HG03108 (cell line): ENCODE measurements around the gene GAR1.
"Not testable (repeated sequence)": the region's sequence is repeated elsewhere in the genome, so short reads cannot be mapped to it uniquely, and the experiment has no call there.

Experiments used
- ATAC-seq: cut with Tn5 transposase; IDR thresholded peaks from one replicate; pipeline ENCODE4 v1.9.1; 2021; ENCODE audit warnings: moderate library complexity; ENCODE audit not compliant: unreplicated experiment

The GAR1 gene

GRCh38 chr4:109846395-109847098 is 31.0 kb downstream of the GAR1 start:
- ATAC-seq = no peak

DNA sequence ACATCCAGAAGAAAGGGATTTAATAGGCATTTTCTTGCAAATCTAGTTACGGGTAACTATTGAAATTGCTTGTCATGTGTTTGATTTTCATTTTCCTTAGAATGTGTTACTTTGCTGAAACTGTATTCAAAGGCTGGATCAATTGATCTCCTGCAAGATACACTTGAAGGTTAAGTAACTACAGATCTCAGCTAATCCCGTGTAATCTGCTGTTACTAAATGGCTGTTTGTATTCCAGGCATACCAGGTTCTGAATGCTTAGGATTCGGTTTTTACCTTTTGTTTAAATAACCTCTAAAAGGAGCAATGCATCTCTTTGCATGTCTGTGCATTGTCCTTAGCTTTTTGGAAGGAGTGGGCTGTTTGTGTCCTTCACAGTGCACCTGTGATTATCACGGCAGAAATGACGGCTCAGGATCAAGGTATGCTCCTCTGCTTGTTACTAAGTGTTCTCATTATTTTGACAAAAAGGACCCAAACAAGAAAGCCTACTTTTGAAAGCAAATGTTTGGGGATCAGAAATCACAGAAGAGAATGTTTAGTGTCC is 32.4 kb downstream of the GAR1 start, which contains the start of gene LRIT3:
Gene LRIT3, plus strand, starts transcription at position 212 of the 547 bp plus-strand sequence. Its CDS starts 95 bp downstream, at position 307.
- no peak for ATAC-seq

DNA sequence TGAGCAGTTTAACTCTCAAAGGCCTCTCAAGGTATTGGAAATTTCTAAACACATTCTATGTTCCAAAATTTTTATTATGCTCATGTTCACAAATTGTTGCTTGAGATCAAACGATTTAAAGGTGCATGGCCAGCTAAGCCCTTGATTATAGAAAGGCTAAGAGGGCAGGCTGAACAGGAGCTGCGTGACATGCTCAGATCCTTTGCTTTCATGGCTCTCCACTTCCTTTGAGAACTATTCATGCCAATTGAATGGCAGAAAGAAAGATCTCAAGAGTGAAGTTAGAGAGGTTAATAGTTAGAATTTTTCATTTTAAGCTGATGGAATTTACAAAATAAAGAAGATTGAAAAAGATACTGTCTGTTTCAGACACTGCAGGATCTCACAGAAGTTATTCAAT is 32.9 kb downstream of the GAR1 start:
- ATAC-seq = no peak

DNA sequence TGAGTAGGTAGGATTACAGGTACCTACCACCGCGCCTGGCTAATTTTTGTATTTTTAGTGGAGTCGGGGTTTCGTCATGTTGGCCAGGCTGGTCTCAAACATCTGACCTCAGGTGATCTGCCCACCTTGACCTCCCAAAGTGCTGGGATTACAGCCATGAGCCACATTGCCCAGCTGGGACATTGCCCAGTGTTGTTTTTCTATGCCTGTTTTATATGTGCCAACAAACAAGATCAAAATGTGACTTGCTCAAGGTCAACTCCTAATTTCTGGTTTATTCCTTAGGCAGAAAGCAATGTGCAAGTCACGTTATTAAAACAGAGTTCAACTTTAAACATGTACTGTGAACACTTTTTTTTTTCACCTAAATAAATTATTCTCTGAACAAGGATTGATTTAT is 35.0 kb downstream of the GAR1 start:
- ATAC-seq = no peak

- not testable (repeated sequence) for ATAC-seq
Observed at GRCh38 chr4:109859426-109860300, 44.1 kb downstream of the GAR1 start.

- ATAC-seq = no peak
Observed at GRCh38 chr4:109861271-109861670, 45.7 kb downstream of the GAR1 start.

- no peak for ATAC-seq
Observed at GRCh38 chr4:109861916-109862511, 46.5 kb downstream of the GAR1 start.

GRCh38 chr4:109864134-109864533 is 48.6 kb downstream of the GAR1 start:
- ATAC-seq = no peak

DNA sequence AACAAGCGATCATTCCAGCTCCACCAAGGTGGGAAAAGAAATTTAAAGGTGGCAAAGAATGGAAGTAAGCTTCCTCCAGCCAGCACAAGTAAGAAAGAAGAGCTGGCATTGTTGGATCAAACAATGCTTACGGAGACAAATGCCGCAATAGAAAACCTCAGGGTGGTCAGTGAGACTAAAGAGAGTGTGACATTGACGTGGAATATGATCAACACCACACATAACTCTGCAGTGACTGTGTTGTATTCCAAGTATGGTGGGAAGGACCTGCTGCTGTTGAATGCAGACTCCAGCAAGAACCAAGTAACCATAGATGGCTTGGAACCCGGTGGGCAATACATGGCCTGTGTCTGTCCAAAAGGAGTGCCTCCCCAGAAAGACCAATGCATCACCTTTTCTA is 54.5 kb downstream of the GAR1 start:
- ATAC-seq = no peak

DNA sequence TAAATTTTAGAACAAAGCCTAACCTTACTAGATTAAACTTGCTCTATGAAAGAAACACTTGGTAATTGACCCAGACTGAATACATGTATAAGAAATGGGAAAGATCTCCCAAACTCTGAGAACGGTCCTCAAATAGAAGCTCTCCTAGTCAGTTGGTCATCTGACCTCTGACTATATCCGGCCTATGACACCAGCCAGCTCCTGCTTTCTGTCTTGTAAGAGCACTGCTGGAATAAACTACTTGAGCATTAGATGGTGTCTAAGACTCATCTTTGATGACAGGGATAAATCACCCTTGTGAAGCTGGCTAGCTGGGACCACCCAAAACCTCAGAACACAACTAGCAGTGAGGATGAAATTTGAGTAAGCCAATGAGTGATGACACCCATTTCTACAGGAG is 56.5 kb downstream of the GAR1 start:
- ATAC-seq = no peak

- no peak for ATAC-seq
Observed at GRCh38 chr4:109872950-109873656, 57.5 kb downstream of the GAR1 start.

- ATAC-seq = no peak
Observed at GRCh38 chr4:109873791-109874514, 58.4 kb downstream of the GAR1 start.
